ENCODE measurements around the gene AARS2. TPM values are rescaled to one million over a fixed set of nuclear protein-coding genes. Genes with fewer than 3 reads are reported as not detected.
A peak's percentile ranks its signal among the peaks of the same experiment; 100 is the strongest.

The AARS2 gene
- total RNA-seq, 3 donors from 2014 or later: 12.5 to 21.1 (median 15.9) TPM

- H3K9me3 ChIP-seq: no peaks in the 10 kb centered on the region
- intact Hi-C loops (cut with DNase I, micrococcal nuclease): no loop called here
- no peak for TF ChIP-seq CTCF (IDR thresholded peaks at IDR 0.05)
- H3K4me1 ChIP-seq (ENCODE audit: low read depth): peaks cover 10% of the 10 kb centered on the region
- no peak overlapping the region for H3K4me3 ChIP-seq
- no peaks in the 10 kb centered on the region for H3K36me3 ChIP-seq (ENCODE audit: low read depth)
- DNase-seq (peak in 2 of 3 donors; percentile 45 to 61), ATAC-seq (peak; percentile 77)
These were observed 15.8 kb downstream of the AARS2 start for GRCh38 chr6:44297063-44298038.

GRCh38 chr6:44294832-44295791 lies 18.0 kb downstream of the AARS2 start:
- ATAC-seq (no peak), DNase-seq (no peak)
- TF ChIP-seq CTCF (IDR thresholded peaks at IDR 0.05): no peak
- Histone ChIP-seq H3K36me3 (ENCODE audit: low read depth) (no peaks in the 10 kb centered on the region), H3K4me3 (no peak overlapping the region), H3K4me1 (ENCODE audit: low read depth) (peaks cover 10% of the 10 kb centered on the region), H3K9me3 (no peaks in the 10 kb centered on the region)
- intact Hi-C loops (cut with DNase I, micrococcal nuclease): no loop called here

- Histone ChIP-seq H3K9me3 (no peaks in the 10 kb centered on the region), H3K36me3 (ENCODE audit: low read depth) (no peaks in the 10 kb centered on the region), H3K4me3 (no peak overlapping the region), H3K4me1 (ENCODE audit: low read depth) (peaks cover 8% of the 10 kb centered on the region)
- no peak for TF ChIP-seq CTCF (IDR thresholded peaks at IDR 0.05)
- DNase-seq (no peak), ATAC-seq (no peak)
- intact Hi-C loops (cut with DNase I, micrococcal nuclease): no loop called here
These were observed 20.3 kb downstream of the AARS2 start for GRCh38 chr6:44292661-44293365.

- Histone ChIP-seq H3K4me3 (no peak overlapping the region), H3K36me3 (ENCODE audit: low read depth) (no peaks in the 10 kb centered on the region), H3K4me1 (ENCODE audit: low read depth) (no peaks in the 10 kb centered on the region), H3K9me3 (no peaks in the 10 kb centered on the region)
- DNase-seq (no peak), ATAC-seq (no peak)
- no peak for TF ChIP-seq CTCF (IDR thresholded peaks at IDR 0.05)
- intact Hi-C loops (cut with DNase I, micrococcal nuclease): no loop called here
These were observed 21.3 kb downstream of the AARS2 start for GRCh38 chr6:44291841-44292240.

GRCh38 chr6:44289726-44290260 lies 23.4 kb downstream of the AARS2 start:
- DNase-seq (no peak), ATAC-seq (no peak)
- Histone ChIP-seq H3K4me1 (ENCODE audit: low read depth) (no peaks in the 10 kb centered on the region), H3K9me3 (no peaks in the 10 kb centered on the region), H3K36me3 (ENCODE audit: low read depth) (no peaks in the 10 kb centered on the region), H3K4me3 (no peak overlapping the region)
- intact Hi-C loops (cut with DNase I, micrococcal nuclease): no loop called here
- no peak for TF ChIP-seq CTCF (IDR thresholded peaks at IDR 0.05)

Data from mucosa of descending colon (tissue), 3 donors.